HG02981 (cell line): Measurements from ENCODE around the gene PRM1.
"Not testable (repeated sequence)": the region's sequence is repeated elsewhere in the genome, so short reads cannot be mapped to it uniquely, and the experiment has no call there.

Source experiments
- ATAC-seq: cut with Tn5 transposase; IDR thresholded peaks from one replicate; pipeline ENCODE4 v1.9.1; 2021; ENCODE audit warnings: mild to moderate bottlenecking, moderate library complexity; ENCODE audit not compliant: unreplicated experiment

The PRM1 gene

GRCh38 chr16:11314309-11314894 lies 33.3 kb upstream of the PRM1 start:
- ATAC-seq, result no peak

- no peak for ATAC-seq
These were observed 32.6 kb upstream of the PRM1 start for GRCh38 chr16:11313493-11314308.

- ATAC-seq, result no peak
These were observed 31.8 kb upstream of the PRM1 start for GRCh38 chr16:11312718-11313492.

- peak; percentile 41 for ATAC-seq
These were observed 29.9 kb upstream of the PRM1 start for GRCh38 chr16:11310997-11311561.

- ATAC-seq, result no peak
These were observed 29.5 kb upstream of the PRM1 start for GRCh38 chr16:11310634-11310977.

GRCh38 chr16:11309895-11310633 lies 28.9 kb upstream of the PRM1 start:
- peak; percentile 37 for ATAC-seq

GRCh38 chr16:11308493-11309283 lies 27.6 kb upstream of the PRM1 start:
- ATAC-seq, result no peak

GRCh38 chr16:11307639-11308492 lies 26.7 kb upstream of the PRM1 start:
- ATAC-seq, result no peak

GRCh38 chr16:11306997-11307638 lies 26.0 kb upstream of the PRM1 start:
- no peak for ATAC-seq

GRCh38 chr16:11306381-11306780 lies 25.3 kb upstream of the PRM1 start:
- no peak for ATAC-seq

- no peak for ATAC-seq
These were observed 22.4 kb upstream of the PRM1 start for GRCh38 chr16:11303405-11304138.

GRCh38 chr16:11302977-11303376 lies 21.8 kb upstream of the PRM1 start:
- ATAC-seq, result no peak

- ATAC-seq, result no peak
These were observed 20.7 kb upstream of the PRM1 start for GRCh38 chr16:11301645-11302501.

- ATAC-seq, result no peak
These were observed 19.4 kb upstream of the PRM1 start for GRCh38 chr16:11300560-11300892.

- no peak for ATAC-seq
These were observed 18.9 kb upstream of the PRM1 start for GRCh38 chr16:11299865-11300559.

GRCh38 chr16:11298950-11299547 lies 17.9 kb upstream of the PRM1 start:
- ATAC-seq, result not testable (repeated sequence)
